ENCODE data around the gene TECPR2.
"Not testable (repeated sequence)": the region's sequence is repeated elsewhere in the genome, so short reads cannot be mapped to it uniquely, and the experiment has no call there.

TECPR2 gene

DNA sequence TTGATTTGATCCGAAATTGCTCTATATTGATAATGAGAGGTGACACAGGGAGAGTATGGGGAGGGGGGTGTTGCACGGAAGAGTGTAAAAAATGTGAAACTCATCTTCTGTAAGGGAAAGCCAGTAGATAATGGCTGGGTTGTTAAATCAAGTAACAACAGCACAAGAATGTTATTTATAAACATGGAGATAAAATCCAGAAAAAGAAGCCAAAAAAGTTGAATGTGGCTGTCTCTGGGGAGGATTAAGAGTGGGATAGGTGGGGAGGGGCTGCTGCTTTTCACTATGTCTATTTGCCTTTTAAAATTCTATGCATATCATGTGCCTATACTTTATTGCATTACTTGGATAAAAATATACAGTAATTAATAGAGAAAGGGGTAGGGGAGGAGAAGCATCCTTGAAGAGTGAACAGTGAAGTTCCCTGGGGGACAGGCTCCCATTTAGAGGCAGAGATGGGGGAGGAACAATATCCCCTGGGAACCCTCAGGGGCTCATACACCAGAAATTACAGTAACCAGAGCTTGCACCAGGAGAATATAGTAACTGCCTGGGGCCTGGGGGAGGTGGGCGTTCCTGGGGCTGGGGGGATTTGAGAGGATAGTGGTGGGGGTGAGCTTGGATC is 186.0 kb downstream of the TECPR2 start:
- no peak for TF ChIP-seq CTCF (IDR thresholded peaks at IDR 0.05; ENCODE audit: extremely low read depth, missing control alignments)
- no peak for DNase-seq (ENCODE audit: low spot score)

GRCh38 chr14:102550927-102551401 is 188.2 kb downstream of the TECPR2 start:
- DNase-seq (ENCODE audit: low spot score), result not testable (repeated sequence)
